Measurements from ENCODE around the gene CWF19L1. TPM values are rescaled to one million over a fixed set of nuclear protein-coding genes. Genes with fewer than 3 reads are reported as not detected.

CWF19L1 gene
- total RNA-seq, 4 donors from 2014 or later, result 12.6 to 23.0 (median 17.0) TPM

DNA sequence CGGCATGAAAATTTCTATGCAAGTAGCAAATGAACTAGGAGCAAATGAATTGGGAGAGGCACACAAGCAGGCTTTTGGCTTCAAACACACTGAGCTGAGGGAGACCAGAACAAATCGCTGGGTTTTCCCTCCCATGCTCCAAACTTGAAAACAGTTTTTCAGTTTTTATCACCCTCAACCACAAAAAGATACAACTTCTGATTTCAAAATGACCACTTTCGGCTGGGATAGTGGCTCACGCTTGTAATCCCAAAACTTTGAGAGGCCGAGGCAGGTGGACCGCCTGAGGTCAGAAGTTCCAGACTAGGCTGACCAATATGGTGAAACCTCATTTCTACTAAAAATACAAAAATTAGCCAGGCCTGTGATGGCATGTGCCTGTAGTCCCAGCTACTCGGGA, 29.0 kb downstream of the CWF19L1 start:
- TF ChIP-seq, protein P1, sequence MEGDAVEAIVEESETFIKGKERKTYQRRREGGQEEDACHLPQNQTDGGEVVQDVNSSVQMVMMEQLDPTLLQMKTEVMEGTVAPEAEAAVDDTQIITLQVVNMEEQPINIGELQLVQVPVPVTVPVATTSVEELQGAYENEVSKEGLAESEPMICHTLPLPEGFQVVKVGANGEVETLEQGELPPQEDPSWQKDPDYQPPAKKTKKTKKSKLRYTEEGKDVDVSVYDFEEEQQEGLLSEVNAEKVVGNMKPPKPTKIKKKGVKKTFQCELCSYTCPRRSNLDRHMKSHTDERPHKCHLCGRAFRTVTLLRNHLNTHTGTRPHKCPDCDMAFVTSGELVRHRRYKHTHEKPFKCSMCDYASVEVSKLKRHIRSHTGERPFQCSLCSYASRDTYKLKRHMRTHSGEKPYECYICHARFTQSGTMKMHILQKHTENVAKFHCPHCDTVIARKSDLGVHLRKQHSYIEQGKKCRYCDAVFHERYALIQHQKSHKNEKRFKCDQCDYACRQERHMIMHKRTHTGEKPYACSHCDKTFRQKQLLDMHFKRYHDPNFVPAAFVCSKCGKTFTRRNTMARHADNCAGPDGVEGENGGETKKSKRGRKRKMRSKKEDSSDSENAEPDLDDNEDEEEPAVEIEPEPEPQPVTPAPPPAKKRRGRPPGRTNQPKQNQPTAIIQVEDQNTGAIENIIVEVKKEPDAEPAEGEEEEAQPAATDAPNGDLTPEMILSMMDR (IDR thresholded peaks at IDR 0.05; ENCODE audit: low read depth), result no peak

DNA sequence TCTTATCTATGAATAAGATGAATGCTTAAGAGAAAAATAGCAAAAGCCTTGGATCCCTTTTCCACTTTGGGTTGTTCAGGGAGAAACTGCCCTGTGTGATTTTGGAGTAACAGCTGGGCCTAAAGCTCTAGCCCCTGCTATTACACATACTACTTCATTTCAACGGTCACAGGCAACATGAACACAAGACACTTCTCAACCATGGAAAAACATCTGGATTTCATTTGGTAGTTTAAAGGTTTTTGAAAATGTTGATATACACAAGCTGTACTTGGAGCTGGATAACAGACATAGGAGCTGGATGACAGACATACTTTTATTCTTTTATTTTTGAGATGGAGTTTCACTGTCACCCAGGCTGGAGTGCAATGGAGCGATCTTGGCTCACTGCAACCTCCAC, 35.3 kb downstream of the CWF19L1 start:
- TF ChIP-seq, protein P1 (IDR thresholded peaks at IDR 0.05; ENCODE audit: low read depth), result no peak

DNA sequence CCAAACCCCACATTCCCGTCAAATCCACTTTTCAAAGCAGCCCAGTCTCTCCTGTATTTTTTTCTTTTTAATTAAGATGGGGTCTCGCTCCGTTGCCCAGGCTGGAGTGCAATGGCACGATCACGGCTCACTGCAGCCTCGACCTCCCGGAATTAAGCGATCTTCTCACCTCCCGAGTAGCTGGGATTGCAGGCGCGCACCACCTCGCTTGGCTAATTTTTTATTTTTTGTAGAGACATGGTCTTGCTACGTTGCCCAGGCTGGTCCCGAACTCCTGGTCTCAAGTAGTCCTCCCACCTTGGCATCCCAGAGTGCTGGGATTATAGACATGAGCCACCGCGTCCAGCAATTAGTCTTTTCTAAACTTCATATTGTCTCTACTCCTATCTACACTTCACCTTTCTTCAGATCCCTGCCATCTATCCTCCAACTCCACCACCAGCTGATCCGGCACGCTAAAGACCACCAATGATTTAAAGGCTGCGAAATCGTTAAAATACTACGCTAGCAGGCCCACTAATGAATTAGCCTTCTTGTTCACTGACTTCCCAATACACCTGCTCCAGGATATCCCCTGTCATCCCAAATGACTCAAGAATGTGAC, 37.5 kb downstream of the CWF19L1 start:
- TF ChIP-seq, protein P1 (IDR thresholded peaks at IDR 0.05; ENCODE audit: low read depth), result no peak

DNA sequence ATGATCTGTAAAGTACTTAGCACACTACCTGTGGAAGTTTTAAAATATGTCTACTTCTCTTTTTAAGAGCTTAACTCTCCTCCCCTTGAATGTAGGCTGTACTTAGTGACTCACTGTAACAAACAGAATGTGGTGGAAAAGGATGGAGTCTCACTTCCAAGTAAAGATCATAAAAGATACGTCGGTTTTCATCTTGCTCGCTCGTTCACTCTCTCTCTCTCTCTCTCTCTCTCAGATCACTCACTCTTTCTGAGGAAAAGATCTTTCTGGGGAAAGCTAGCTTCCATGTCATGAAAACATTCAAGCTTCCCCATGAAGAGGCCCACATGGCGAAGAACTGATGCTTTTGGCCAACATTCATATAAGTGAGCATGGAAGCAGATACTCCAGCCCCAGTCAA, 43.6 kb downstream of the CWF19L1 start:
- TF ChIP-seq, protein P1 (IDR thresholded peaks at IDR 0.05; ENCODE audit: low read depth), result no peak

DNA sequence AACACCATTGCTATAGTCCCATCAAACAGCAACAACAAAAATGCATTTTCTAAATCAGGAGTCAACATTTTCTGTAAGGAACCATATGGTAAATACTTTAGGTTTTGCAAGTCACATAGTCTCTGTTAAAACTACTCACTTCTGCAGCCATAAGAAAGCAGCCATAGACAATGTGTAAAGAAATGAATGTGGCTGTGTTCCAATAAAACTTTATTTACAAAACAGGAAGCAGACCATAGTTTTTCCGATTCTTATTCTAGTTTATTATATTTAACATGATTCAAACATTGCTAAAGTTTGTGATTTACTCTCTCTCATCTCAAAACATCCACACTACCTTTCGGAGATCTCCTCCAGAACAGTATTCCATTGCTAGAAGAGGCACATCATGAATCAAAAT, 44.9 kb downstream of the CWF19L1 start:
- TF ChIP-seq, protein P1 (IDR thresholded peaks at IDR 0.05; ENCODE audit: low read depth), result no peak

DNA sequence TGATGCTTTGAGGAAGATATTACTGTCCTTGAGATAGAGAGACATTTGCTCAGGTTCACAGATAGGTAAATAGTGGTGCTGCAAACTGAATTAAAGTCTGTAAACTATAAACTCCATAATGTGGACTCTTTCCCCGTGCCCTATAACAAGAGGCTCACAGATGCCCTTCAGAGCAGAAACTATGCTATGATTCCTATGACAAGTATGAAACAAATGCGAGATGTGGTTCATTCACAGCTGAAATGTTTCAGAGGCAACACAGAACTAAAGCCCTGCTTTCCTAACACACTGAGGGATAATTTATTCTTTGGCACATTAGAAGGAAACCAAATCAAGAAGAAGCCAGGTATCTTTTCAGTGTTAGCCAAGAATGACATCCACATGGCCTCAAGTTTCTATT, 51.4 kb downstream of the CWF19L1 start:
- TF ChIP-seq, protein P1 (IDR thresholded peaks at IDR 0.05; ENCODE audit: low read depth), result no peak

DNA sequence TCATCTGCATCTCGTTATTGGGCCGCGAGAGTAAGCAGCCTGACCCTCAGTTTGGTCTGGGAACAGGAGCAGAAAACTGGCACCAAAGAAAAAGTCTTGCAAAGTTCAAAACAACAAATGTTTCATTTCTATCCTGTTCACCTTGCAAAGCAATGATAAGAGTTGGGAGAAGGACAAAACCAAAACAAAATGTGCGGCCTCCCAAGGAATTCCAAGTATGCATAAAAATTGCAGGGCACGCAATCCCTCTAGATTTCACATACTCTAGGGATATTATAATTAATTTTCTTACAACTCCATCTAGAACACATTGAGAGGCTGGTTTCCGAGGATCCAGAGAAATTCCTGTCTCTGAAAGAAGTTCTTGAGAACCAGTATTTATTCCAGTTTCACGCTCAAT, 58.1 kb downstream of the CWF19L1 start:
- TF ChIP-seq, protein P1 (IDR thresholded peaks at IDR 0.05; ENCODE audit: low read depth), result no peak
